K562 (cell line): ENCODE data around the gene ABLIM2. TPM values are rescaled to one million over a fixed set of nuclear protein-coding genes. Genes with fewer than 3 reads are reported as not detected.

Experiments used
- DIDO1 ChIP-seq: fragments of 450-650 bp; IDR thresholded peaks from 2 replicates; pipeline ENCODE4 v1.6.1; 2016; ENCODE audit warnings: low read depth, missing biosample characterization, missing genetic modification characterization
- E2F6 ChIP-seq, 2 experiments: IDR thresholded peaks; 2 replicates each; pipeline ENCODE4 v1.6.1; 2011; ENCODE audit warnings: borderline replicate concordance in 1 of 2, control low read depth in 1 of 2, low read depth in 1 of 2, low read length in 1 of 2, mild to moderate bottlenecking in 1 of 2, mixed read lengths in 1 of 2, moderate library complexity in 1 of 2; ENCODE audit not compliant: insufficient read depth in 1 of 2, insufficient read length in 1 of 2, poor library complexity in 1 of 2, severe bottlenecking in 1 of 2; ENCODE audit errors: extremely low read depth in 1 of 2
- ETS2 ChIP-seq: IDR thresholded peaks from 2 replicates; pipeline ENCODE4 v1.6.1; 2016; ENCODE audit warnings: borderline replicate concordance, missing genetic modification characterization, mild to moderate bottlenecking, moderate library complexity, missing compliant biosample characterization; ENCODE audit not compliant: poor library complexity, severe bottlenecking
- ETV5 ChIP-seq: sonication (generic); formaldehyde crosslinking; IDR thresholded peaks from 2 replicates; pipeline ENCODE4 v1.4.0; 2020; ENCODE audit warnings: low read depth, mild to moderate bottlenecking, missing genetic modification reagents
- ILK ChIP-seq: fragments of 450-650 bp; IDR thresholded peaks from 2 replicates; pipeline ENCODE4 v1.6.1; 2016; ENCODE audit warnings: missing genetic modification characterization, low read depth, mild to moderate bottlenecking, missing compliant biosample characterization, moderate library complexity, borderline replicate concordance
- KLF10 ChIP-seq: fragments of 250-450 bp; sonication (Bioruptor Pico); IDR thresholded peaks from 2 replicates; pipeline ENCODE4 v1.6.1; 2021; ENCODE audit warnings: matching md5 sums
- MEIS2 ChIP-seq: fragments of 450-650 bp; IDR thresholded peaks from 2 replicates; pipeline ENCODE4 v1.6.1; 2014; ENCODE audit warnings: mild to moderate bottlenecking; ENCODE audit not compliant: partially characterized antibody
- NFATC3 ChIP-seq: fragments of 450-650 bp; IDR thresholded peaks from 2 replicates; pipeline ENCODE4 v1.6.1; 2017; ENCODE audit warnings: mild to moderate bottlenecking
- PKNOX1 ChIP-seq: fragments of 450-650 bp; IDR thresholded peaks from 2 replicates; pipeline ENCODE4 v1.6.1; 2016
- POU5F1 ChIP-seq: fragments of 150-350 bp; IDR thresholded peaks from 2 replicates; pipeline ENCODE4 v1.6.1; 2014; ENCODE audit warnings: borderline replicate concordance, low read length, low read depth, mild to moderate bottlenecking; ENCODE audit not compliant: partially characterized antibody
- RBM17 ChIP-seq: fragments of 200-400 bp; formaldehyde crosslinking; IDR thresholded peaks from 2 replicates; pipeline ENCODE4 v1.6.1; 2017; ENCODE audit warnings: low read depth, mild to moderate bottlenecking, low read length, borderline replicate concordance
- TFAP4 ChIP-seq: sonication (generic); formaldehyde crosslinking; IDR thresholded peaks from 2 replicates; pipeline ENCODE4 v1.8.0; 2022; ENCODE audit warnings: missing genetic modification reagents, mild to moderate bottlenecking, moderate library complexity, borderline replicate concordance
- USF1 ChIP-seq: sonication (generic); formaldehyde crosslinking; IDR thresholded peaks from 2 replicates; pipeline ENCODE4 v1.9.0; 2022; ENCODE audit warnings: mild to moderate bottlenecking, missing genetic modification reagents
- ZBTB8A ChIP-seq: fragments of 450-650 bp; IDR thresholded peaks from 2 replicates; pipeline ENCODE4 v1.6.1; 2018; ENCODE audit warnings: mild to moderate bottlenecking, moderate library complexity; ENCODE audit not compliant: partially characterized antibody
- ZNF143 ChIP-seq: sonication (generic); formaldehyde crosslinking; IDR thresholded peaks from 2 replicates; pipeline ENCODE4 v1.9.0; 2022; ENCODE audit warnings: mild to moderate bottlenecking, missing genetic modification reagents
- ZNF592 ChIP-seq: fragments of 450-650 bp; IDR thresholded peaks from 2 replicates; pipeline ENCODE4 v1.6.1; 2017; ENCODE audit warnings: antibody characterized with exemption, mild to moderate bottlenecking
- polyA plus RNA-seq, 8 experiments: library from polyadenylated mRNA; depleted of rRNA in 4 of 8; stranded (reverse) in 5 of 8; unstranded in 3 of 8; fragments of >200 nt; fragmentation: Nextera tagmentation in 2 of 8; fragmentation: Illumina TruSeq in 1 of 8; extraction: Ambion mirVana in 2 of 8; extraction: Trizol in 1 of 8; gene quantifications; 2 replicates each; pipeline versions ENCODE4 v1.2.1 to v1.2.3, GENCODE V29; 2011 to 2014; ENCODE audit warnings: inconsistent platforms in 1 of 8, missing spikeins in 1 of 8
- total RNA-seq, 7 experiments: library from RNA; depleted of rRNA in 6 of 7; stranded (reverse); fragments of >200 nt in 6 of 7; fragmentation: Illumina TruSeq in 2 of 7; extraction: Trizol in 2 of 7; gene quantifications; 2 replicates each; pipeline versions ENCODE4 v1.2.1 to v1.2.3, GENCODE V29; 2011 to 2021; ENCODE audit warnings: low replicate concordance in 1 of 7

ABLIM2 gene
- total and polyA plus RNA-seq, 9 of the 15 experiments (the other 6 are each of a cell fraction or from before 2014, with no cell fraction given) = not detected

GRCh38 chr4:8079031-8079885 lies 79.4 kb downstream of the ABLIM2 start (continued):
- TF ChIP-seq E2F6 (IDR thresholded peaks at IDR 0.05; ENCODE audit: borderline replicate concordance in 1 of 2, extremely low read depth in 1 of 2, insufficient read depth in 1 of 2, insufficient read length in 1 of 2, low read depth in 1 of 2, low read length in 1 of 2, poor library complexity in 1 of 2, severe bottlenecking in 1 of 2) (no peak), PKNOX1 (peak; percentile 40), ZNF592 (no peak), DIDO1 (tag) (no peak), ZBTB8A (no peak), RBM17 (no peak), NFATC3 (no peak), TFAP4 (CRISPR knock-in tag) (0 out of 2 replicates have a peak, but pooled peaks have one; percentile 28), ILK (tag) (no peak), MEIS2 (peak; percentile 7), KLF10 (CRISPR knock-in tag) (no peak), ZNF143 (CRISPR knock-in tag) (no peak), POU5F1 (no peak), ETV5 (no peak), ETS2 (tag) (no peak), USF1 (no peak)
